ENCODE measurements around the gene TRABD2B. TPM values are rescaled to one million over a fixed set of nuclear protein-coding genes. Genes with fewer than 3 reads are reported as not detected.

The TRABD2B gene
- total RNA-seq, 1 experiment from 2014 or later, result 0.05 TPM

DNA sequence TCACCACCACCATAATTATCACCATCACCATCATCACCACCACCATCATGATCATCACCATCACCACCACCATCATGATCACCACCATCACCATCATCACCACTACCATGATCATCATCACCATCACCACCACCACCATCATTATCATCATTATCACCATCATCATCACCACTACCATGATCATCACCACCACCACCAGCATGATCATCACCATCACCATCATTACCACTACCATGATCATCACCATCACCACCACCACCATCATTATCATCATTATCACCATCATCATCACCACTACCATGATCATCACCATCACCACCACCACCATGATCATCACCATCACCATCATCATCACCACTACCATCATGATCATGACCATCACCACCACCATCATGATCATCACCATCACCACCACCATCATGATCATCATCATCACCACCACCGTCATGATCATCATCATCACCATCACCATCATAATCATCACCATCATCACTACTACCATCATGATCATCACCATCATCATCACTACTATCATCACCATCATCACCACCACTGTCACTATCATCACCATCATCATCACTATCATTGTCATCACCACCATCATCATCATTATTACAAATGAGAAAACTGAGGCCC lies 60.2 kb downstream of the TRABD2B start:
- no peak for TF ChIP-seq CTCF (IDR thresholded peaks at IDR 0.05 in 2 of 3, conservative IDR thresholded peaks at IDR 0.05 in 1 of 3; ENCODE audit: borderline replicate concordance in 1 of 3, insufficient read depth in 1 of 3, low read depth in 2 of 3, low read length in 2 of 3)
- TF ChIP-seq ZFX (IDR thresholded peaks at IDR 0.05), result no peak
- TF ChIP-seq, protein P1, sequence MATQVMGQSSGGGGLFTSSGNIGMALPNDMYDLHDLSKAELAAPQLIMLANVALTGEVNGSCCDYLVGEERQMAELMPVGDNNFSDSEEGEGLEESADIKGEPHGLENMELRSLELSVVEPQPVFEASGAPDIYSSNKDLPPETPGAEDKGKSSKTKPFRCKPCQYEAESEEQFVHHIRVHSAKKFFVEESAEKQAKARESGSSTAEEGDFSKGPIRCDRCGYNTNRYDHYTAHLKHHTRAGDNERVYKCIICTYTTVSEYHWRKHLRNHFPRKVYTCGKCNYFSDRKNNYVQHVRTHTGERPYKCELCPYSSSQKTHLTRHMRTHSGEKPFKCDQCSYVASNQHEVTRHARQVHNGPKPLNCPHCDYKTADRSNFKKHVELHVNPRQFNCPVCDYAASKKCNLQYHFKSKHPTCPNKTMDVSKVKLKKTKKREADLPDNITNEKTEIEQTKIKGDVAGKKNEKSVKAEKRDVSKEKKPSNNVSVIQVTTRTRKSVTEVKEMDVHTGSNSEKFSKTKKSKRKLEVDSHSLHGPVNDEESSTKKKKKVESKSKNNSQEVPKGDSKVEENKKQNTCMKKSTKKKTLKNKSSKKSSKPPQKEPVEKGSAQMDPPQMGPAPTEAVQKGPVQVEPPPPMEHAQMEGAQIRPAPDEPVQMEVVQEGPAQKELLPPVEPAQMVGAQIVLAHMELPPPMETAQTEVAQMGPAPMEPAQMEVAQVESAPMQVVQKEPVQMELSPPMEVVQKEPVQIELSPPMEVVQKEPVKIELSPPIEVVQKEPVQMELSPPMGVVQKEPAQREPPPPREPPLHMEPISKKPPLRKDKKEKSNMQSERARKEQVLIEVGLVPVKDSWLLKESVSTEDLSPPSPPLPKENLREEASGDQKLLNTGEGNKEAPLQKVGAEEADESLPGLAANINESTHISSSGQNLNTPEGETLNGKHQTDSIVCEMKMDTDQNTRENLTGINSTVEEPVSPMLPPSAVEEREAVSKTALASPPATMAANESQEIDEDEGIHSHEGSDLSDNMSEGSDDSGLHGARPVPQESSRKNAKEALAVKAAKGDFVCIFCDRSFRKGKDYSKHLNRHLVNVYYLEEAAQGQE (IDR thresholded peaks at IDR 0.05; ENCODE audit: low read depth), result no peak
- no peak for TF ChIP-seq YY1 (IDR thresholded peaks at IDR 0.05; ENCODE audit: extremely low read depth, insufficient replicate concordance, low read depth, low read length)
- ChIA-PET POLR2A (no interaction called here), CTCF (no interaction called here), RAD21 (ENCODE audit: low non-redundant PET in 1 of 2, low total read pairs in 2 of 2, uncharacterized antibody in 2 of 2, unreplicated experiment in 2 of 2) (no interaction called here)
- Histone ChIP-seq H3K36me3 (ENCODE audit: control insufficient read depth in 1 of 2, insufficient read depth in 2 of 2, low read length in 2 of 2) (no peaks in the 10 kb centered on the region), H3K27me3 (ENCODE audit: insufficient read depth, low read length) (no peaks in the 10 kb centered on the region; the same call in none of the 2 replicates), H3K79me2 (ENCODE audit: insufficient read depth, low read length) (no peaks in the 10 kb centered on the region), H3K4me1 (ENCODE audit: control insufficient read depth in 1 of 2, insufficient read depth in 2 of 2, low read length in 2 of 2) (peaks cover 2 to 16% of the 10 kb centered on the region in 2 experiments; a peak in 2 of 4 replicates), H3K9me2 (ENCODE audit: insufficient read depth) (no peaks in the 10 kb centered on the region), H3K4me3 (replicated peaks in 1 of 2; ENCODE audit: low read depth in 1 of 2, low read length in 2 of 2) (no peak overlapping the region), H3K27ac (ENCODE audit: low read depth, low read length) (no peak overlapping the region), H2AFZ (ENCODE audit: low read depth, low read length, poor library complexity, severe bottlenecking) (no peak overlapping the region), H3K9ac (ENCODE audit: low read length) (no peak overlapping the region), H3K4me2 (ENCODE audit: low read length) (no peak overlapping the region), H3K9me3 (ENCODE audit: control insufficient read depth in 1 of 2, insufficient read depth in 1 of 2, low read depth in 1 of 2, low read length in 2 of 2) (no peaks in the 10 kb centered on the region), H4K20me1 (ENCODE audit: insufficient read depth) (no peaks in the 10 kb centered on the region)
- intact Hi-C loops (cut with micrococcal nuclease), result no loop called here
- DNase-seq (ENCODE audit: low read depth, low spot score), result no peak
- BruUV-seq (replicated peaks), result no TSS peak
- no peak for ATAC-seq

Measured in HCT116 (cell line).